ENCODE measurements around the gene C17orf67.

- TF ChIP-seq JUNB (CRISPR knock-in tag; conservative IDR thresholded peaks at IDR 0.05): no peak
- TF ChIP-seq PRPF4 (IDR thresholded peaks at IDR 0.05; ENCODE audit: insufficient read depth, low read depth, low read length, poor library complexity, severe bottlenecking): no peak
- no peak for TF ChIP-seq CREM (IDR thresholded peaks at IDR 0.05; ENCODE audit: low read depth)
- no peak for TF ChIP-seq PCBP2 (IDR thresholded peaks at IDR 0.05; ENCODE audit: low read depth, low read length, poor library complexity, severe bottlenecking)
- TF ChIP-seq POLR2AphosphoS5 (IDR thresholded peaks at IDR 0.05; ENCODE audit: control insufficient read depth, insufficient read depth, low read depth, low read length): no peak
- TF ChIP-seq CTCF (IDR thresholded peaks at IDR 0.05 in 2 of 3, conservative IDR thresholded peaks at IDR 0.05 in 1 of 3; ENCODE audit: insufficient read depth in 2 of 3, low read depth in 1 of 3, low read length in 3 of 3): no peak
- TF ChIP-seq MAX (CRISPR knock-in tag; IDR thresholded peaks at IDR 0.05): no peak
- no peak for TF ChIP-seq RNF2 (IDR thresholded peaks at IDR 0.05)
- TF ChIP-seq DPF2 (IDR thresholded peaks at IDR 0.05): no peak
- TF ChIP-seq MXI1 (IDR thresholded peaks at IDR 0.05; ENCODE audit: low read depth, low read length): no peak
- no peak for TF ChIP-seq FOSL1 (tag; conservative IDR thresholded peaks at IDR 0.05)
- no peak for TF ChIP-seq ETS1 (conservative IDR thresholded peaks at IDR 0.05; ENCODE audit: control insufficient read depth, low read depth, low read length)
- no peak for TF ChIP-seq FOS (IDR thresholded peaks at IDR 0.05; ENCODE audit: extremely low read depth, insufficient read length)
- no peak for TF ChIP-seq BRCA1 (IDR thresholded peaks at IDR 0.05)
- TF ChIP-seq BRCA1 (CRISPR knock-in tag; IDR thresholded peaks at IDR 0.05): no peak
Observed at GRCh38 chr17:56795221-56795865, 38.4 kb downstream of the C17orf67 start.

All from K562 (cell line).